Parathyroid adenoma (tissue), 2 donors: Measurements from ENCODE around the gene SPEG.

Source experiments
- H2AFZ ChIP-seq: fragments of 300-600 bp; sonication (generic); one replicate; pipeline ENCODE4 v1.7.0; 2017; ENCODE audit warnings: antibody characterized with exemption, mild to moderate bottlenecking
- H3K27ac ChIP-seq: fragments of 300-600 bp; sonication (generic); one replicate; pipeline ENCODE4 v1.7.0; 2017
- H3K27me3 ChIP-seq: fragments of 300-600 bp; sonication (generic); one replicate; pipeline ENCODE4 v1.7.0; 2017; ENCODE audit warnings: low read length; ENCODE audit not compliant: control insufficient read depth, insufficient read depth
- H3K36me3 ChIP-seq: fragments of 300-600 bp; sonication (generic); one replicate; pipeline ENCODE4 v1.7.0; 2017; ENCODE audit warnings: low read length; ENCODE audit not compliant: control insufficient read depth, insufficient read depth
- H3K4me1 ChIP-seq: fragments of 300-600 bp; sonication (generic); one replicate; pipeline ENCODE4 v1.7.0; 2017; ENCODE audit warnings: control low read depth
- H3K4me2 ChIP-seq: fragments of 300-600 bp; sonication (generic); one replicate; pipeline ENCODE4 v1.7.0; 2017; ENCODE audit warnings: low read length
- H3K4me3 ChIP-seq: fragments of 300-600 bp; sonication (generic); one replicate; pipeline ENCODE4 v1.7.0; 2017; ENCODE audit warnings: low read depth, low read length
- H3K79me2 ChIP-seq: fragments of 300-600 bp; sonication (generic); one replicate; pipeline ENCODE4 v1.7.0; 2017; ENCODE audit warnings: control low read depth
- H3K9ac ChIP-seq: fragments of 300-600 bp; sonication (generic); one replicate; pipeline ENCODE4 v1.7.0; 2017; ENCODE audit warnings: mild to moderate bottlenecking
- H3K9me3 ChIP-seq: fragments of 300-600 bp; sonication (generic); one replicate; pipeline ENCODE4 v1.7.0; 2017; ENCODE audit warnings: low read length; ENCODE audit not compliant: control insufficient read depth
- CTCF ChIP-seq: fragments of 300-600 bp; sonication (generic); IDR thresholded peaks from one replicate; pipeline ENCODE4 v1.7.0; 2017; ENCODE audit warnings: antibody characterized with exemption, mild to moderate bottlenecking
- donor health status: primary hyperparathyroidism.

Gene SPEG

GRCh38 chr2:219468410-219469185, 34.0 kb downstream of the SPEG start:
- no peaks in the 10 kb centered on the region for H3K27me3 ChIP-seq
- no peaks in the 10 kb centered on the region for H3K79me2 ChIP-seq
- H3K36me3 ChIP-seq, result no peaks in the 10 kb centered on the region
- H3K9ac ChIP-seq, result no peak overlapping the region
- no peak overlapping the region for H3K27ac ChIP-seq
- H3K4me3 ChIP-seq, result no peak overlapping the region
- no peak for TF ChIP-seq CTCF
- peaks cover 3% of the 10 kb centered on the region for H3K4me1 ChIP-seq
- no peaks in the 10 kb centered on the region for H3K9me3 ChIP-seq
- H3K4me2 ChIP-seq, result no peak overlapping the region
- H2AFZ ChIP-seq, result no peak overlapping the region

- no peaks in the 10 kb centered on the region for H3K9me3 ChIP-seq
- H3K36me3 ChIP-seq, result no peaks in the 10 kb centered on the region
- no peaks in the 10 kb centered on the region for H3K27me3 ChIP-seq
- no peaks in the 10 kb centered on the region for H3K79me2 ChIP-seq
- no peak overlapping the region for H3K27ac ChIP-seq
- H3K4me2 ChIP-seq, result no peak overlapping the region
- H3K4me1 ChIP-seq, result peaks cover 3% of the 10 kb centered on the region
- no peak overlapping the region for H3K4me3 ChIP-seq
- no peak for TF ChIP-seq CTCF
- H2AFZ ChIP-seq, result no peak overlapping the region
- no peak overlapping the region for H3K9ac ChIP-seq
These were observed 34.6 kb downstream of the SPEG start for GRCh38 chr2:219469186-219469724.

GRCh38 chr2:219470429-219470828, 35.8 kb downstream of the SPEG start:
- no peak for TF ChIP-seq CTCF
- H3K4me3 ChIP-seq, result no peak overlapping the region
- H2AFZ ChIP-seq, result no peak overlapping the region
- no peak overlapping the region for H3K9ac ChIP-seq
- no peak overlapping the region for H3K27ac ChIP-seq
- no peaks in the 10 kb centered on the region for H3K36me3 ChIP-seq
- H3K4me2 ChIP-seq, result no peak overlapping the region
- no peaks in the 10 kb centered on the region for H3K9me3 ChIP-seq
- H3K27me3 ChIP-seq, result no peaks in the 10 kb centered on the region
- H3K79me2 ChIP-seq, result no peaks in the 10 kb centered on the region
- peaks cover 3% of the 10 kb centered on the region for H3K4me1 ChIP-seq

GRCh38 chr2:219471476-219472371, 37.1 kb downstream of the SPEG start:
- Histone ChIP-seq H3K27me3 (no peaks in the 10 kb centered on the region), H3K9ac (no peak overlapping the region), H3K36me3 (no peaks in the 10 kb centered on the region), H3K4me2 (no peak overlapping the region), H3K4me1 (peaks cover 3% of the 10 kb centered on the region), H3K27ac (no peak overlapping the region), H2AFZ (no peak overlapping the region), H3K9me3 (no peaks in the 10 kb centered on the region), H3K79me2 (no peaks in the 10 kb centered on the region), H3K4me3 (no peak overlapping the region)
- no peak for TF ChIP-seq CTCF
